Activated CD4-positive, alpha-beta memory T cell treated with anti-CD3 and anti-CD28 coated beads for 36 hours (primary cell): Measurements from ENCODE around the gene VASH1. TPM values are rescaled to one million over a fixed set of nuclear protein-coding genes. Genes with fewer than 3 reads are reported as not detected.

Experiments
- CTCF ChIA-PET: fragments of 350-600 bp; sonication (Branson Sonifier 250); formaldehyde crosslinking; loops from one replicate; lab custom pipeline; 2021; ENCODE audit warnings: antibody characterized with exemption, inconsistent platforms; lab: Charles Lee
- POLR2A ChIA-PET: fragments of 350-600 bp; sonication (Branson Sonifier 250); formaldehyde crosslinking; loops from one replicate; lab custom pipeline; 2021; ENCODE audit warnings: antibody characterized with exemption; lab: Charles Lee
- DNase-seq: peaks from one replicate; pipeline ENCODE4 v3.0.0-alpha.2; 2020
- H3K27ac Mint-ChIP-seq: one replicate; pipeline ENCODE4 v1.8.0; 2021; ENCODE audit warnings: mixed read lengths
- H3K27me3 Mint-ChIP-seq: one replicate; pipeline ENCODE4 v1.8.0; 2021; ENCODE audit warnings: mixed read lengths
- H3K36me3 Mint-ChIP-seq: one replicate; pipeline ENCODE4 v1.8.0; 2021; ENCODE audit warnings: mixed read lengths
- H3K4me1 Mint-ChIP-seq: one replicate; pipeline ENCODE4 v1.8.0; 2021; ENCODE audit warnings: low read depth, mixed read lengths
- H3K4me3 Mint-ChIP-seq: one replicate; pipeline ENCODE4 v1.8.0; 2021; ENCODE audit warnings: mild to moderate bottlenecking, mixed read lengths
- H3K9me3 Mint-ChIP-seq: one replicate; pipeline ENCODE4 v1.8.0; 2021; ENCODE audit warnings: mixed read lengths
- intact Hi-C: fragments of 100-400 bp; cut with micrococcal nuclease; formaldehyde crosslinking; loops from one replicate; pipeline ENCODE4 v1.15.1; 2023
- total RNA-seq, 2 experiments: library from RNA; stranded (reverse); gene quantifications; one replicate each; pipeline ENCODE4 v1.2.3, GENCODE V29; 2021

Gene VASH1
- total RNA-seq, 2 experiments from 2014 or later = 6.1 TPM

GRCh38 chr14:76829013-76829365 is 67.7 kb downstream of the VASH1 start:
- no peak for DNase-seq
- no peaks in the 10 kb centered on the region for H3K36me3 Mint-ChIP-seq
- ChIA-PET POLR2A (no interaction called here), CTCF (interaction anchor here (0.6 to 0.8 kb wide), 2 partner anchors 85 to 119 kb away, joined by 3 read pairs; no protein-coding TSS in a partner anchor)
- H3K9me3 Mint-ChIP-seq = no peaks in the 10 kb centered on the region
- intact Hi-C loops = no loop called here
- H3K4me3 Mint-ChIP-seq = no peak overlapping the region
- H3K4me1 Mint-ChIP-seq = no peaks in the 10 kb centered on the region
- peaks cover 1% of the 10 kb centered on the region for H3K27me3 Mint-ChIP-seq
- H3K27ac Mint-ChIP-seq = no peak overlapping the region

DNA sequence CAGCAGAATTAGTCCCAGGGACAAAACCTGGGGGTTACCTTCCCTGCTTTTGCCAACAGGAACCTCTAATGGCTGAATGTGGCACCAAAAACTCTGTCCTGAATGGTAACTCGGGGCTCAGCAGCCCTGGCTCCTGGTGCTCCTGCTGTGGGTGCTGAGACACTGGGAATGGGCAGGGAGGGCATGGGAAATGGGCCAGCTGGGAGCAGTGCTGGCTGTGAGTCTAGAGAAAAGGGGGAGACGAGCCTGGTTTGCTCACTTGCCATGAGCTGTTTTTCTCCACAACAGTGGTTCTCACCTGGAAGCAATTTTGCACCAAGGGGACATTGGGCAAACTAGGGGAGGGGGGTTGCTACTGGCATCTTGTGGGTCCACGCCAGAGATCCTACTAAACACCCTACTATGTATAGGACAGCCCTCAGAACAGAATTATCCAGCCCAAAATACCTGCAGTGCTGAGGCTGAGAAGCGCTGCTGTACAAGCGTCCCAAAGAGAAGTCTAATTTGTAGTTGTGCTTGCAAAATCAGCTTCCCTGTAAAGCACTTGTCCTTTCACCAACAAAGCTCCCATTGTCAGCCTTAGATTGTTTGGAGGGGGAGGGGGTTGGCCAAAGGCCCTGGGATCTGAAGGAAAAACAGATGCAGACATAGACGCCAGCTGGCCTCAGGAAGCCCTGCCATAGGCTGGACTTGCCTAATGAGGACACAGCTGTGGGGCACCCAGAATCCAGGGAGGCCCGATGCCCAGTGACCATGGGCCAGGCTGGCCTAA is 68.6 kb downstream of the VASH1 start:
- Mint-ChIP-seq H3K4me3 (no peak overlapping the region), H3K9me3 (no peaks in the 10 kb centered on the region), H3K27ac (no peak overlapping the region), H3K36me3 (no peaks in the 10 kb centered on the region), H3K27me3 (peaks cover 2% of the 10 kb centered on the region), H3K4me1 (no peaks in the 10 kb centered on the region)
- DNase-seq = no peak
- CTCF ChIA-PET = no interaction called here
- intact Hi-C loops = no loop called here
- POLR2A ChIA-PET = no interaction called here

DNA sequence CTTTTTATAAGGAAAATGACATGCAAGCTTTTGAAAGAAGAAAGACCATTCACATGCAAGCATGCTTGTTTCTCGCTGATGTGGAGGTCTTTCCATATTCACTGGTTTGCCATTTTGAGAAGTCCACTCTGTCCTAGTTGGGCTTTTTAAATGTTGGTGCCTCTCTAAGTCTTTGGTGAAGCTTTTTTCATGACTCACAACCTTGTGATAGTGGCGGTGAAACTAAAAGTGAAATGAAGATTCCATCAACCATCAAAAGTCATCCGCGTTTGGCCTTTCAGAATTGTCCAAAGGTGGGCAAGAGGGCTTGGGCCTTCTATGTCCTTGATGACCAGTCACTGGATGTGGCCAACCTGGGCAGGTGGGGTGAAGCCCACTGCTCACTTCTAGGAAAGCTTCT is 69.3 kb downstream of the VASH1 start:
- no peak for DNase-seq
- Mint-ChIP-seq H3K9me3 (no peaks in the 10 kb centered on the region), H3K27me3 (peaks cover 4% of the 10 kb centered on the region), H3K4me3 (no peak overlapping the region), H3K36me3 (no peaks in the 10 kb centered on the region), H3K4me1 (no peaks in the 10 kb centered on the region), H3K27ac (no peak overlapping the region)
- intact Hi-C loops = no loop called here
- CTCF ChIA-PET = no interaction called here
- POLR2A ChIA-PET = no interaction called here

- no peak overlapping the region for H3K27ac Mint-ChIP-seq
- no peak for DNase-seq
- POLR2A ChIA-PET = no interaction called here
- no peaks in the 10 kb centered on the region for H3K36me3 Mint-ChIP-seq
- H3K4me3 Mint-ChIP-seq = no peak overlapping the region
- CTCF ChIA-PET = interaction anchor here (1.5 to 1.7 kb wide), 2 partner anchors 122 to 238 kb away, joined by 4 to 5 read pairs; no protein-coding TSS in a partner anchor
- no peaks in the 10 kb centered on the region for H3K4me1 Mint-ChIP-seq
- H3K9me3 Mint-ChIP-seq = no peaks in the 10 kb centered on the region
- peaks cover 6% of the 10 kb centered on the region for H3K27me3 Mint-ChIP-seq
- intact Hi-C loops = no loop called here
Measured at GRCh38 chr14:76832503-76832988, 71.3 kb downstream of the VASH1 start.

Other genes starting within 250 kb of the VASH1 start
- 10 to 100 TPM; 14.6 to 15.9 TPM for gene ANGEL1, start 51.4 kb downstream of the VASH1 start, total RNA-seq
- not detected for gene LRRC74A, start 64.9 kb downstream of the VASH1 start, total RNA-seq